Astrocyte (in vitro differentiated cells and primary cell): ENCODE measurements around the gene C4orf54.

Experiments
- EZH2 ChIP-seq: IDR thresholded peaks from 2 replicates; pipeline ENCODE4 v1.6.1; 2012; ENCODE audit warnings: mild to moderate bottlenecking, low read length, inconsistent platforms; ENCODE audit not compliant: insufficient read depth
- TF ChIP-seq, protein P1 (sequence below): IDR thresholded peaks from 2 replicates; pipeline ENCODE4 v1.5.1; 2011; ENCODE audit warnings: low read depth, mild to moderate bottlenecking, inconsistent platforms, low read length, moderate library complexity; ENCODE audit not compliant: insufficient read depth

DNA sequence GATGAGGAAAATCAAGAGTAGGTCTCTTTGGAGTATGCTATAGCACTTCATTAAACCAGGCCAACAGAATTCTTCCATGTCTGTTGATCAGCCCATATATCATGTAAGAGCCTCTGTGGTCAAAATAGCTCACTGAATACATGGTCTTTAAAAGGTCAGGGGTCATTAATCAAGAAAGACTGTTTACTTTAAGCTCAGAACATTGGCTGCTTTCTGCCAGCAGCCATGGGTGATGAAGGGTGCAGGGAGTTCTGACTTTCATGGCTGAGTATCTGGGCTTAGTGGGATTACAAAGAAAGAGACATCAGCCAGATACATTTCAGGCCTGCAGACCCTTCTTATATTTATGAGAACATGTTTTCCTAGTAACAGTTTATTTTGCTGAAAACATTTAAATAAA lies 7.1 kb upstream of the C4orf54 start:
- TF ChIP-seq, protein P1, sequence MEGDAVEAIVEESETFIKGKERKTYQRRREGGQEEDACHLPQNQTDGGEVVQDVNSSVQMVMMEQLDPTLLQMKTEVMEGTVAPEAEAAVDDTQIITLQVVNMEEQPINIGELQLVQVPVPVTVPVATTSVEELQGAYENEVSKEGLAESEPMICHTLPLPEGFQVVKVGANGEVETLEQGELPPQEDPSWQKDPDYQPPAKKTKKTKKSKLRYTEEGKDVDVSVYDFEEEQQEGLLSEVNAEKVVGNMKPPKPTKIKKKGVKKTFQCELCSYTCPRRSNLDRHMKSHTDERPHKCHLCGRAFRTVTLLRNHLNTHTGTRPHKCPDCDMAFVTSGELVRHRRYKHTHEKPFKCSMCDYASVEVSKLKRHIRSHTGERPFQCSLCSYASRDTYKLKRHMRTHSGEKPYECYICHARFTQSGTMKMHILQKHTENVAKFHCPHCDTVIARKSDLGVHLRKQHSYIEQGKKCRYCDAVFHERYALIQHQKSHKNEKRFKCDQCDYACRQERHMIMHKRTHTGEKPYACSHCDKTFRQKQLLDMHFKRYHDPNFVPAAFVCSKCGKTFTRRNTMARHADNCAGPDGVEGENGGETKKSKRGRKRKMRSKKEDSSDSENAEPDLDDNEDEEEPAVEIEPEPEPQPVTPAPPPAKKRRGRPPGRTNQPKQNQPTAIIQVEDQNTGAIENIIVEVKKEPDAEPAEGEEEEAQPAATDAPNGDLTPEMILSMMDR, result no peak
- no peak for TF ChIP-seq EZH2
